Measurements from ENCODE around the gene KIRREL1. TPM values are rescaled to one million over a fixed set of nuclear protein-coding genes. Genes with fewer than 3 reads are reported as not detected.

KIRREL1 gene
- total RNA-seq, 1 experiment from 2014 or later = 42.6 TPM

DNA sequence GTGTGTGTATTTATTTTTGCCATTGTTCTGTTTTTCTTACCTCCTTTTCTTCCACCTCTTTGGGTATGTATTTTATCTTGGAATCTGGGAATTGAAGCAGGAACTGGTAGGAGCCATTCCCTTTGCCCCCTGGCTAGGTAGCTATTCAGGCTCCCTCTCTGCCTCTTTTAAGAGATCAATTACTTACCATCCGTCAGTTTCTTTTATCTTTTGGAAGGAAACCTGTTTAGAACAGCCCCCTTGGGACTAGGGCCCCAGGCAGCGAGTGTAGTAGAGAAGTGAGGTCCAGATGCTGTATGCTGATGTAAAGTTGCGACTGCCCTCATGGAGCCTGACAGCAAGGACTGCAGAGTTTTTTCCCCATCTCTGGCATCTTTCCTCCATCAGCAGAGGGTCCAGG lies 41.6 kb downstream of the KIRREL1 start:
- DNase-seq (ENCODE audit: low read depth) = no peak

GRCh38 chr1:158035976-158036583 lies 42.6 kb downstream of the KIRREL1 start:
- peak; percentile 52 for DNase-seq (ENCODE audit: low read depth)

DNA sequence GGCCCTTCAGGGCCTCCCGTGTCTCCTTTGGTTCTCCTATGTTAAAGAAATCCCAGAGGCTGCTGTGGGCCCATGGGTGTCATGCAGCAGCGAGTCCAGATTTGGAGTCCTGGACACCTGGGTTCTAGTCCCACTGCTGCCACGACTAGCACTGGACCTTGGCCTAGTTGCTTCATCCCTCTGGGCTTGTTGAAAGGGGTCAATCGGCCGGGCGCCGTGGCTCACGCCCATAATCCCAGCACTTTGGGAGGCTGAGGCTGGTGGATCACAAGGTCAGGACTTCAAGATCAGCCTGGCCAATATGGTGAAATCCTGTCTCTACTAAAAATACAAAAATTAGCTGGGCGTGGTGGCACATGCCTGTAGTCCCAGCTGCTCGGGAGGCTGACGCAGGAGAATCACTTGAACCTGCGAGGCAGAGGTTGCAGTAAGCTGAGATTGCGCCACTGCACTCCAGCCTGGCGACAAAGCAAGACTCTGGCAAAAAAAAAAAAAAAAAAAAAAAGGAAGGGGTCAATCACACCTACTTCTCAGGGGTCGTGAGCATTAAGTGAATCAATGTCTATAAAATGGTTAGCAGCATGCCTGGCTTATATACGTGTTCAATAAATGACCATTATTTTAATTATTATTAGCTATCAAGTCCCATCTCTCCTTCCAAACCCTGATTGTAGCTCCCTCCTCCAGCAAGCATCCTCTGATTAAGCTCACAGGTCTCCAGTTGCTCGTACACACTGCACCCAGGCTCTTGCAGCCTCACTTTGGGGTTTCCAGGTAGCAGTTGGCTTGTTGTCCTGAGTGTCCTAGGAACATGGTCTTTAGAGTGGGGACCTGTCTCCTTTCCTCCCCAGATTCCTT lies 43.8 kb downstream of the KIRREL1 start:
- no peak for DNase-seq (ENCODE audit: low read depth)

- peak; percentile 79 for DNase-seq (ENCODE audit: low read depth)
These were observed 44.5 kb downstream of the KIRREL1 start for GRCh38 chr1:158037866-158038359.

DNA sequence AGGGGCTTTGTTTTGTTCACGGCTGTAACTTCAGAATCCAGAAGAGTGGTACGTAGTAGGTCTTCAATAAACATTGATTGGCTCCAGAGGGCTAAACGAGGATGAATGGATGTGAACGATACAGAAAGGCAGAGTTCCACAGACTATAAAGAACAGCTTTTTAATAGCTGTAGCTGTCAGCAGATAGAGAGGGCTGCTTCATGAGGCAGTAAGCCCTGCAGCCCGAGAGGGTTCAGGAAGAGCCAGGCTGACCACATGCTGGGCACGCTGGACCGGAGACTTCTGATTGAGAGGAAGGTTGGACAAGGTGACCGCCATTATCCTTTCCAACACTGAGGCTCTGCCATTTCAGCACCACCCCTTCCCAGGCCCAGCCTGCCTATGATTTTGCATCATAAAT lies 45.3 kb downstream of the KIRREL1 start:
- no peak for DNase-seq (ENCODE audit: low read depth)

DNA sequence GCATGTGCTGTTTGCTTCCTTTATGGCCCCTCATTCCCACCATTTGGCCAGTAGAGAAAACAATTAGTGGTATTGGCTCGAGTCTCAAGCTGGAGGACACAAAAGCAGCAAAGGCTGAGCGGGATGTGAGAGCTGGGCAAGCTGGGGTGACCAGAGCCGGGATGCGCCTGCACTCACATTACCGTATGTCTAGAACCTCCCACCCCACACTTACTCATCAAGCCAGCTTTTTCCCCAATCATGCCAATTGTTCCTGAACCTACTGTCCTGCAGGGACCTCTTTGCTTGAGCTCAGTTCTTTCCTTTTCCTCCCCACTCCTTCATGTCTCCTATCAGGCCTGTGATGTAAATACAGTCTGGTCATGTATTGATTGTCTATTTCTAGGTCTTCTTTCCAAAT lies 45.9 kb downstream of the KIRREL1 start:
- DNase-seq (ENCODE audit: low read depth) = peak; percentile 21

DNA sequence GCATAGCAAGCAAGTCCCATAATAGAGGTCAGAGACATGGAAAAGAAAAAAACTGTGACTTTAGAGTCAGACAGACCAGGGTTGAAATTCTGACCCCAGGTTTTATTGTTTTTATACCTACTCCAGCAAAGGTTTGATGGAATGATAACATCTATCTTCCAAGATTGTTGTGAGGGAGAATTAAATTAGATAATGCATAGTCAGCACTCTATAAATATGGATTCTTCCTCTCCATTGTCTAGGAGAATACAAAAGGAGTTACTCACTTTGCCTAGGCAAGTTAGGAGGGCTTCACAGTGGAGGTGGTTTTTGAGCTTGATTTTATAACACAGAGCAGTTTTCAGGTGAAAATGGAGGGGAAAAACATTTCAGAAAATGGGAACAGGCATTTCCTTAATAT lies 46.9 kb downstream of the KIRREL1 start:
- no peak for DNase-seq (ENCODE audit: low read depth)

- DNase-seq (ENCODE audit: low read depth) = no peak
These were observed 49.8 kb downstream of the KIRREL1 start for GRCh38 chr1:158043232-158043631.

GRCh38 chr1:158045639-158046038 lies 52.2 kb downstream of the KIRREL1 start:
- DNase-seq (ENCODE audit: low read depth) = peak; percentile 27

GRCh38 chr1:158046715-158047510 lies 53.5 kb downstream of the KIRREL1 start:
- no peak for DNase-seq (ENCODE audit: low read depth)

DNA sequence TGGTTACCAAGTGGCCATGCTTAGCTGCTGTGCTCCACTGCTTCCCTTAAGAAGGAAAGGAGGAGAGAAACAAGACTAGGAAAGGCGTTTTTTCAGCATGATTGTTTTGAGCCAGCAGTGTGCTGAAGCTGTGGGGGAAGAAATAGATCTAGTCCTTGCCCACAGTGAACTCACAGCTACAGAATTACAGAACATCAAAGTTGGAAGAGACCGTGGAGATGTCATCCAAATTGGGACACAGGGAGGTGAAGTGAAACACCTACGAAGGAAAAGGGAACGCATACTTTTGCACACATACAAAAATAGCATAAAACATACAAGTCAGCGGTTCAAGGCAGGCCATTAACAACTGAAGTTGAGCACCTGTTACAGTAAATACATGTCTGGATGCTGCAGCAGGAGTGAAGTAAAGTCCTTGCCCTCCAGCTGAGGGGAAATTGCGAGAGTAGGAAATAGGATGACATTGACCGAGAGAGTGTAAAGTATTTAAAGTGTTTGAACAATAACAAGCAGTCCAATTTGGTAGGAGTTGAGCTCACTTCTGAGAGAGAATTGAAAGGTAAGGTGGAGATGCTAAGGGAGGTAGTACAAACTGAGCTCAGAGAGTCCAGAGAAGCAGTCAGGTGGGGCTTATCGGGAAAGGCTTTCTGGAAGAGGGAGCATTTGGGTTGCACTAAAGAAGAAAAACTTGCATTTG lies 55.1 kb downstream of the KIRREL1 start:
- no peak for DNase-seq (ENCODE audit: low read depth)

GRCh38 chr1:158049853-158050252 lies 56.4 kb downstream of the KIRREL1 start:
- no peak for DNase-seq (ENCODE audit: low read depth)

DNA sequence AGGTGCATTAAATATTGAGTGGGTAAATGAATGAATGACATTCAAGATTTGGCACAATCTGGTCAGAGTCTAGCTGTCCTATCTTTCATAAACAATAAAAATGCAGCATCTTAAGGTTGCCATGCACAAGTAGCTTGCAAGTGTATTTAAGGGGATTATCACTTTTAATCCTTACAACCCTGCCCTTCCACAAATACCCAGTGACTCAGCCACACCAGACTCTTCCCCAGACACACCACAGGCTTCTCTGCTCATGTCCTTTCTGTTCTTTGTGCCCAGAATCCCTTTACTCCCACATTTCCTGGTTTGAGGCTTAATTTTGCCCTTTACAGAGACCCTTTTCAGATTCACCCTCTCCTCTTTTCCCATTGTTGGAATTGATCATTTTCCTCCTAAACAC lies 59.8 kb downstream of the KIRREL1 start:
- no peak for DNase-seq (ENCODE audit: low read depth)

- DNase-seq (ENCODE audit: low read depth) = no peak
These were observed 61.3 kb downstream of the KIRREL1 start for GRCh38 chr1:158054721-158055120.

DNA sequence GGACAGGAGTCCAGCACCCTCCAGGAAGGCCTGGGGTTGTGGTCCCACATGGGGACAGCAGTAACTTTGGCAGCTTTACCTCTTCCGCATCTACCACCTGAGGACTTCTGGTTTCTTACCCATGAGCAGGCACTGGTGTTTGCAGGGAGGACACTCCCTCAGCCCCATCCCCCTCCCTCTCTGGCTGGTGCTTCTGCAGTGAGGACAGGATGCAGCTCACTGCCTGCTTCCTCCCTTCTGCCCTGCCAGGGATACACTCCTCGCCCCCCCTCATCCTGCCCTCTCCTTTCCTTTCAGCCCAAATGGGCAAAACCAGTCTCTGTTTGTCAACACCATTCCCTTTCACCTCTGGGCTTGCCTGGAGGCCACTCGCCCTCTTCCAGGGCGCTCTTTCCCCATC lies 62.4 kb downstream of the KIRREL1 start:
- no peak for DNase-seq (ENCODE audit: low read depth)

DNA sequence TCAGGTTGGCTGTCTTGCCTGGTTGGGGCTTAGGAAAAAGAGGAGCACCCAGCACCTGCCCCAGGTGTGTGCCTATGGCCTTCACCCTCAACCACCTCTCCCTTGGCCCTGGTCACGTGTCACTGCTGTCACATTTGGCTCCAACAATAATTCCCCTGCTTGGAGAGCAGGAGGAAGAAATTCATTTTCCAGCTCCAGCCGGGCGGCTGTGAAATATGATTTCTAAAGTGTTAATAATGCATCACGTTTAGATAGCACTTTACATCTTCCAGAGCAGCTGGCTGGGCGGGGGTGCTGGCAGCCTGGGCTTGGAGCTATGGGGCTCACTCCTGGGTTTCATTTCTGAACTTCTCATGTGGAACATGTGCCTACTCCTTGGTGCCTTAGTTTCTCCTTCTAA lies 63.1 kb downstream of the KIRREL1 start:
- no peak for DNase-seq (ENCODE audit: low read depth)

DNA sequence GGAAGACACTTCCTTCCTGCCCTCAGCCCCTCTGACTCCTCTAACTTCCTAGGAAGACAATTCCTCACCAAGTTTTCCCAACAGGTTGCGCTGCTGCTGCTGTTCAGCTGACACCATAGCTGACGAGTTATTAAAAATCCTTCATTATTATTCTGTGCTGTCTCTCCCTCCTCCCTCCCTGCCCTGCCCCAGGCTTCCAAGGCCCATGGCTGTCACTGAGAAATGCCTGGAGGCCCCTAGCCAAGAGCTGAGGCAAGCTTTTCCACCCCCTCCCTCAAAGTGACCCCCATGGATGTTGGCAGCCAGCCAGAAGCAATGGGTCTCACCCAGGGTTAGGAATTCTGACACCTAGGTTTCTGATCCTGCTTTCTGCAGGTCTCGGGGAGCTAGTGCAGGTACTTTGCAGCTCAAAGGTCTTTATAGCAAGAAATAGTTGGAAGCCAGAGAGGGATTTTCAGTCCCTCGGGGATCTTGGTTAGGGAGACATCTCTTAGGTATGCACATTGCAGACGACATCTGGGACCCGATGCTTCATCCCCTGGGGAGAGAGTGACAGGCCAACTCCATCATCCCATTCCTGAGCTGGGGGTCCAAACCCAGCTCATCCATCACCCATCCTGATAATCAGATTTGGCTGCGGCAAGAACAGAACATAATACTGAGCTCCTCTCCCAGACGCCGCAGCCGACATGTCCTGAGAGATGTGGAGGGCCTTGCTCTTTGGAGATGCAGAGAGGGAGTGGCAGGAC lies 65.0 kb downstream of the KIRREL1 start:
- DNase-seq (ENCODE audit: low read depth) = no peak

- no peak for DNase-seq (ENCODE audit: low read depth)
These were observed 66.5 kb downstream of the KIRREL1 start for GRCh38 chr1:158059984-158060383.

- no peak for DNase-seq (ENCODE audit: low read depth)
These were observed 68.7 kb downstream of the KIRREL1 start for GRCh38 chr1:158062174-158062573.

DNA sequence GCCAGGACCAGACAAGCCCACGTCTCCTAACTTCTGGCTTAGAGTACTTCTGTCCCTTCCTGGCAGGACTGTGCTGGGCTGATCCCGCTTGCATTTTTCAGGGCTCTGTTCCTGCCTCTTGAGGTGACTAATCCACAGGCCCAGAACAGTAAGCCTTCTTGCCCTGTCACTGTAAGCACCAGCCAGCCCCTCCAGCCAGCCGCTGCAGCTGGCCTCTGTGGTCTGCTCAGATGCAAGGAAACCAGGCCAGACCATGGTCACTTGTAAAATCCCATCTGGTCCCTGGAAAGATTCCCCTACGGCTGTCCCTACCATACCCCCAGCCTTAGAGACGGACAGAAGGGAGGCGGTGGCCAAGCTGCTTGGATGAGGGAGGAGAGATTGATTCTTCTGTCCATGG lies 74.2 kb downstream of the KIRREL1 start:
- DNase-seq (ENCODE audit: low read depth) = no peak

GRCh38 chr1:158068918-158069317 lies 75.5 kb downstream of the KIRREL1 start:
- DNase-seq (ENCODE audit: low read depth) = no peak

Data from Daoy (cell line).